ENCODE measurements around the gene CCDC138.

Gene CCDC138

DNA sequence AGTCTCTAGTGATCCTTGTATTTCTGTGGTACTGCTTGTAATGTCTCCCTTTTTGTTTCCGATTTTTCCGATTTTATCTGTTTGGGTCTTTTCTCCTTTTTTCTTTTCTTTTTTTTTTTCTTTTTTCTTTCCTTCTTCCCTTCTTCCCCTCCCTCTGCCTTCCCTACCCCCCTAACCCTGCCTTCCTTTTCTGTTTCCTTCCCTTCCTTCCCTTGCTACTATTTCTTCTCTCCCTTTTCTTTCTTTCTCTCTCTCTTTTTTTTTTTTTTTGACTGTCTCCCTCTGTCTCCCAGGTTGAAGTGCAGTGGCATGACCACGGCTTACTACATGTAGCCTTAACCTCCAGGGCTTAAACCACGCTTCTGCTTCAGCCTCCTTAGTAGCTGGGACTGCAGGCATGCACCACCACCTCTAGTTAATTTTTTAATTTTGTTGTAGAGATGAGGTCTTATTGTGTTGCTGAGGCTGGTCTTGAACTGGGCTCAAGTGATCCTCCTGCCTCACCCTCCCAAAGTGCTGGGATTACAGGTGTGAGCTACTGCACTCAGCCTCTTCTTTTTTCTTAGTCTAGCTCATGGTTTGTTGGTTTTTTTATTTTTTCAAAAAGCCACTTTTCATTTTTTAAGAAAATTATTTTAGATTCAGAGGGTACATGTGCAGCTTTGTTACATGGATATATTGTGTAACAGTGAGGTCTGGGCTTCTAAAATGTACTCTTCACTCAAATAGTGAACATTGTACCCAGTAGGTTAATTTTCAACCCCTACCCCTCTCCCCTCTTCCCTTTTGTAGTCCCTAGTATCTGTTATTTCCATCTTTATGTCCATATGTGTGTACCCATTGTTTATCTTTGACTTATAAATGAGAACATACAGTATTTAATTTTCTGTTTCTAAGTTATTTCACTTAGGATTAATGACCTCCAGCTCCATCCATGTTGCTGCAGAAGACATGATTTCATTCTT is 24.7 kb downstream of the CCDC138 start:
- TF ChIP-seq, protein P1, sequence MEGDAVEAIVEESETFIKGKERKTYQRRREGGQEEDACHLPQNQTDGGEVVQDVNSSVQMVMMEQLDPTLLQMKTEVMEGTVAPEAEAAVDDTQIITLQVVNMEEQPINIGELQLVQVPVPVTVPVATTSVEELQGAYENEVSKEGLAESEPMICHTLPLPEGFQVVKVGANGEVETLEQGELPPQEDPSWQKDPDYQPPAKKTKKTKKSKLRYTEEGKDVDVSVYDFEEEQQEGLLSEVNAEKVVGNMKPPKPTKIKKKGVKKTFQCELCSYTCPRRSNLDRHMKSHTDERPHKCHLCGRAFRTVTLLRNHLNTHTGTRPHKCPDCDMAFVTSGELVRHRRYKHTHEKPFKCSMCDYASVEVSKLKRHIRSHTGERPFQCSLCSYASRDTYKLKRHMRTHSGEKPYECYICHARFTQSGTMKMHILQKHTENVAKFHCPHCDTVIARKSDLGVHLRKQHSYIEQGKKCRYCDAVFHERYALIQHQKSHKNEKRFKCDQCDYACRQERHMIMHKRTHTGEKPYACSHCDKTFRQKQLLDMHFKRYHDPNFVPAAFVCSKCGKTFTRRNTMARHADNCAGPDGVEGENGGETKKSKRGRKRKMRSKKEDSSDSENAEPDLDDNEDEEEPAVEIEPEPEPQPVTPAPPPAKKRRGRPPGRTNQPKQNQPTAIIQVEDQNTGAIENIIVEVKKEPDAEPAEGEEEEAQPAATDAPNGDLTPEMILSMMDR (conservative IDR thresholded peaks at IDR 0.05; ENCODE audit: low read depth, low read length), result no peak
- DNase-seq (ENCODE audit: low read depth), result no peak
- H3K4me3 ChIP-seq (ENCODE audit: low read length), result no peak overlapping the region

DNA sequence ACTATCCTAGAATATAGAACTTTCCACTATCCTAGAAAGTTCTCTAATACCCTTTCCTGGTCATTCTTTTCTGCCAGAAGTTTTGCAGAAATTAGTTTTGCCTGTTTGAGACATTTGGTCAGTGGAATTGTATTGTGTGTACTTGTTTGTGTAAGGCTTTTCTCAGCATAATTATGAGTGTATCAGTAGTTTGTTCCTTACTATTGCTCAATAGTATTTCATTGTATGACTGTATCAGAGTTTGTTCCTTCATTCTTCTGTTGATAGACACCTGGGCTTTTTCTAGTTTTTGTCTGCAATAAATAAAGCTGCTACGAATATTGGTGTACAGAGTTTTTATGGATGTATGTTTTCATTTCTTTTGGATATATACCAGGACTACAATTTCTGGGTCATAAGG is 27.2 kb downstream of the CCDC138 start:
- H3K4me3 ChIP-seq (ENCODE audit: low read length), result no peak overlapping the region
- TF ChIP-seq, protein P1 (conservative IDR thresholded peaks at IDR 0.05; ENCODE audit: low read depth, low read length), result no peak
- DNase-seq (ENCODE audit: low read depth), result no peak

DNA sequence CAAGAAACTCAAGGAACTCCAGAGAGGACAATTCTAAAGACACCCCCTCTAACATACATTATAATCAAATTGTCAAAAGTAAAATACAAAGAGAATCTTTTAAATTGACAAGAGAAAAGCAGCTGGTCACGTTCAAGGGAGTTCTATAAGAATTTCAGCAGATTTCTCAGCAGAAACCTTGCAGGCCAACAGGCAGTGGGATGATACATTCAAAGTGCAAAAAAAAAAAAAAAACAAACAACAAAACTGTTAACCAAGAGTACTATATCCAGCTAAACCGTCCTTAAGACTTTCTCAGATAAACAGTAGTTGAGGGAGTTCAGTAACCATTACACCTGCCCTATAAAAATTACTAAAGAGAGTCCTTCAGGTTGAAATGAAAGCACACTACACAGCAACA is 33.9 kb downstream of the CCDC138 start:
- no peak for DNase-seq (ENCODE audit: low read depth)
- no peak overlapping the region for H3K4me3 ChIP-seq (ENCODE audit: low read length)
- TF ChIP-seq, protein P1 (conservative IDR thresholded peaks at IDR 0.05; ENCODE audit: low read depth, low read length), result no peak

GRCh38 chr2:108823286-108823685 is 36.7 kb downstream of the CCDC138 start:
- TF ChIP-seq, protein P1 (conservative IDR thresholded peaks at IDR 0.05; ENCODE audit: low read depth, low read length), result no peak
- no peak overlapping the region for H3K4me3 ChIP-seq (ENCODE audit: low read length)
- DNase-seq (ENCODE audit: low read depth), result no peak

GRCh38 chr2:108824316-108825070 is 37.9 kb downstream of the CCDC138 start:
- TF ChIP-seq, protein P1 (conservative IDR thresholded peaks at IDR 0.05; ENCODE audit: low read depth, low read length), result no peak
- no peak overlapping the region for H3K4me3 ChIP-seq (ENCODE audit: low read length)
- DNase-seq (ENCODE audit: low read depth), result no peak

DNA sequence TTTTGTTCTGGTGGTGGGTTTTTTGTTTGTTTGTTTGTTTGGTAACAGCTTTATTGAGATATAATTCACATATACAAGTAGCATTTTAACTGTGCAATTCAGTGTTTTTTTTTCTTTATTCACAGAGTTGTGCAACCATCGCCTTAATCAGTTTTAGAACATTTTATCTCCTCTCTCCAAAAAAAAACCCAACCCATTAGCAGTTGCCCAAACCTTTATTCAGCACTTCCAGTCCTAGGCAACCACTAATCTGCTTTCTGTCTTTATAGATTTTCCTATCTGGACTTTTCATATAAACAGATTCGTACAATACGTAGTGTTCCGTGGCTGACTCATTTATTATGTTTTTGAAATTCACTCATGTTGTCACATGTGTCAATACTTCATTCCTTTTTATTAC is 38.7 kb downstream of the CCDC138 start:
- TF ChIP-seq, protein P1 (conservative IDR thresholded peaks at IDR 0.05; ENCODE audit: low read depth, low read length), result no peak
- no peak for DNase-seq (ENCODE audit: low read depth)
- no peak overlapping the region for H3K4me3 ChIP-seq (ENCODE audit: low read length)

Measured in retinal pigment epithelial cell (primary cell).